ENCODE results near the gene MYF5. TPM values are rescaled to one million over a fixed set of nuclear protein-coding genes. Genes with fewer than 3 reads are reported as not detected.

MYF5 gene
- total RNA-seq, 4 donors from 2014 or later: not detected

DNA sequence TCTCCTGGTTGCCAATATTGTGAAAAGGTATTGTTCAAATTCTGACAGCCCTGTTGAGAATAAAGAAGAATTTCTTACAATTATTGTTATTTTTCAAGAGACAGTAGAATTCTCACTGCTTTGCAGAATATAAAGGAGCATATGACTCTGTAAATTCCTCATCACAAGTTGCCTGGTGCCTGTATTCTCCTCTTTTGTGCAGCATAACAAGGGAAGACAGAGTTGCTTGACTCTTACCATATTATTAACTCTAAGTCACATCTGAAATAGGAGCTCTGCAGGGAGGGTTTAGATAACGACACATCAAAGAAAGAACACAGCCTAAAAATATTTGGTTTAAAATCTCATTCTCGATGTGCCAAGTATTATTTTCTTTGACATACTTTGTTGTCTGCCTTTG, 31.1 kb downstream of the MYF5 start:
- Histone ChIP-seq H3K36me3 (no peaks in the 10 kb centered on the region), H3K9me3 (no peaks in the 10 kb centered on the region), H3K4me3 (no peak overlapping the region), H3K27ac (no peak overlapping the region), H3K4me1 (no peaks in the 10 kb centered on the region), H3K27me3 (no peaks in the 10 kb centered on the region)
- TF ChIP-seq POLR2A (IDR thresholded peaks at IDR 0.05): no peak
- no peak for TF ChIP-seq EP300 (IDR thresholded peaks at IDR 0.05)
- TF ChIP-seq, protein P1, sequence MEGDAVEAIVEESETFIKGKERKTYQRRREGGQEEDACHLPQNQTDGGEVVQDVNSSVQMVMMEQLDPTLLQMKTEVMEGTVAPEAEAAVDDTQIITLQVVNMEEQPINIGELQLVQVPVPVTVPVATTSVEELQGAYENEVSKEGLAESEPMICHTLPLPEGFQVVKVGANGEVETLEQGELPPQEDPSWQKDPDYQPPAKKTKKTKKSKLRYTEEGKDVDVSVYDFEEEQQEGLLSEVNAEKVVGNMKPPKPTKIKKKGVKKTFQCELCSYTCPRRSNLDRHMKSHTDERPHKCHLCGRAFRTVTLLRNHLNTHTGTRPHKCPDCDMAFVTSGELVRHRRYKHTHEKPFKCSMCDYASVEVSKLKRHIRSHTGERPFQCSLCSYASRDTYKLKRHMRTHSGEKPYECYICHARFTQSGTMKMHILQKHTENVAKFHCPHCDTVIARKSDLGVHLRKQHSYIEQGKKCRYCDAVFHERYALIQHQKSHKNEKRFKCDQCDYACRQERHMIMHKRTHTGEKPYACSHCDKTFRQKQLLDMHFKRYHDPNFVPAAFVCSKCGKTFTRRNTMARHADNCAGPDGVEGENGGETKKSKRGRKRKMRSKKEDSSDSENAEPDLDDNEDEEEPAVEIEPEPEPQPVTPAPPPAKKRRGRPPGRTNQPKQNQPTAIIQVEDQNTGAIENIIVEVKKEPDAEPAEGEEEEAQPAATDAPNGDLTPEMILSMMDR (IDR thresholded peaks at IDR 0.05): no peak
- 36% methylated on average over 2 of the region's 2 CpGs for WGBS, 2 donors
- no peak for DNase-seq (ENCODE audit: low spot score in 2 of 2)

DNA sequence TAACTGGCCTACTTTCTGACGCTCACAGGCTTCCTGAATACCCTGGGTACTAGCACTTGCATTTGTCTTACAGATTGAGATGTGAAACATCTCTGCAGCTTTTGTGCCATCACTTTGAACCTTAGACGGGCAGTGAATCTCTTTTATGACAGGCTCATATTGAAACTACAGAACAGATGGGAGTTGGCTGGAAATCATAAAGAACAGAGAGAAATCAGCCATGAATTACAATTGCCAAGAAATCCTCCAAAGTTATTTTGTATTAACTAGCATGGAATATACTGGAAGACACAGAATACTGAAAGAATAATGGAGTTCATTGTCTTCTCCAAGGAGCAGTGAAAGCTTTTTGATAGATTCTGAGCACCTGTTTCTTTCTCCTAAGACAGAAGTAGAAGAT, 32.7 kb downstream of the MYF5 start:
- no peak for DNase-seq (ENCODE audit: low spot score in 2 of 2)
- Histone ChIP-seq H3K36me3 (no peaks in the 10 kb centered on the region), H3K27me3 (no peaks in the 10 kb centered on the region), H3K4me1 (no peaks in the 10 kb centered on the region), H3K27ac (no peak overlapping the region), H3K4me3 (no peak overlapping the region), H3K9me3 (no peaks in the 10 kb centered on the region)
- 61 to 65% methylated on average over 2 of the region's 2 CpGs for WGBS, 2 donors
- no peak for TF ChIP-seq EP300 (IDR thresholded peaks at IDR 0.05)
- no peak for TF ChIP-seq POLR2A (IDR thresholded peaks at IDR 0.05)
- TF ChIP-seq, protein P1 (IDR thresholded peaks at IDR 0.05): no peak

DNA sequence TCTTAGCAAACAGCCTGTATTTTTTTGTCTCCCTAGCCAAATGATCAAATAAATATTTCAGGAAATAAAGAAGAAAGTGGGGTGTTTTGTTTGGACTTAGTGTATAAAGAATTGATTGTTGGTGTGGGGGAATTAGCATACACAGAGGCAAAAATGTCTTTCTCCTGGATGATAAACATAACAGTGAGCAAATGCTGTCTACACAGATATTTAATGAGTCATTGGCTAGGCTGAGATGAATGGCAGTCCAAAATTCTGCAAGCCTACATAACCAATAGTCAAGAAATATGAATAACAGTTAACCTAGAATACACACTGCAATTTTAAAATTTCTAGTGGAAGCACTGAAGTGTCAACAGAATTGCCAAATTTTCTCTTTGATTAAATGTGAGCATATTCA, 35.8 kb downstream of the MYF5 start:
- no peaks in the 10 kb centered on the region for H3K4me1 ChIP-seq

DNA sequence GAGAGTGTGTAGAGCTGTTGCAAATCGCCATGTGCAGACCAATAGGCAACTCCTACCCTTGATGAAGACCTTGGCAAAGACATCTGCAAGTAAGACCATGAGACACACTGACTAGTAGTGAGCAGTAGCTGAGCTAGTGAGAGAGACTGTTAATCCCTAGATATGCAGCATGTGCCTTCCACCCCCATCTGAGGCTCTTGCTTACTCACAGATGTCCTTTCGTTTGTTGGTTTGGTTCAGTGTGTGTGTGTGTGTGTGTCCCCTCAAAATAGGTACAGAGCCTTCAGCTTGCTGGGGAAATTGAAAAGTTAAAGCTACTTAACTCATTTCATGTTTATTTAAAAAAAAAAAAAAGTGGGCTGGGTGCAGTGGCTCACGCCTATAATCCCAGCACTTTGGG, 37.6 kb downstream of the MYF5 start:
- 92 to 96% methylated on average over 3 of the region's 3 CpGs for WGBS, 2 donors
- TF ChIP-seq POLR2A (IDR thresholded peaks at IDR 0.05) (no peak), EP300 (IDR thresholded peaks at IDR 0.05) (no peak)
- TF ChIP-seq, protein P1 (IDR thresholded peaks at IDR 0.05): no peak
- no peak for DNase-seq (ENCODE audit: low spot score in 2 of 2)

More for the DNA sequence above, 35.8 kb downstream of the MYF5 start:
- no peaks in the 10 kb centered on the region for H3K36me3 ChIP-seq
- no peaks in the 10 kb centered on the region for H3K27me3 ChIP-seq
- H3K27ac ChIP-seq: no peak overlapping the region
- TF ChIP-seq EP300 (IDR thresholded peaks at IDR 0.05) (no peak), POLR2A (IDR thresholded peaks at IDR 0.05) (no peak)
- TF ChIP-seq, protein P1 (IDR thresholded peaks at IDR 0.05): no peak
- H3K9me3 ChIP-seq: no peaks in the 10 kb centered on the region
- DNase-seq (ENCODE audit: low spot score in 2 of 2): no peak
- H3K4me3 ChIP-seq: no peak overlapping the region

DNA sequence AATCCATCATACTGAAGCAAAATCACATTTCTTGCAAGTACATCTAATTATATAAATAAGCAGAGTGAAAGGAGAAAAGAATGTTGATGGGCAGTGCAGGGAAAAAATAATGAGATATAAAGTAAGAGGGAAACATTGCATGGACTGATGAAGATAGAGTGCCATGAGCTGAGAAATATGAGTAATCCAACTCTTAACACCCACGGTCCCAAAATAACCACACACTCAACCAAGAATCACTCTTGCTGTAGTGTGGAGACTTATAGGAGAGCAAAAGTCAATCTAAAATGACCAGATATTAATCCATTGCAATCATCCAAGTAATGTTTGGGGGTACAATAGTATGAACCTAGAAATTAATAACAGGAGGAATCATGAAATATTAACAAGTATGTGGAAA, 40.2 kb downstream of the MYF5 start:
- 72 to 91% methylated on average over 1 of the region's 1 CpG for WGBS, 2 donors
- DNase-seq (ENCODE audit: low spot score in 2 of 2): no peak
- no peak overlapping the region for H3K4me3 ChIP-seq
- TF ChIP-seq, protein P1 (IDR thresholded peaks at IDR 0.05): no peak
- TF ChIP-seq POLR2A (IDR thresholded peaks at IDR 0.05): no peak
- TF ChIP-seq EP300 (IDR thresholded peaks at IDR 0.05): no peak
- H3K4me1 ChIP-seq: no peaks in the 10 kb centered on the region
- H3K36me3 ChIP-seq: no peaks in the 10 kb centered on the region
- H3K9me3 ChIP-seq: no peaks in the 10 kb centered on the region
- H3K27ac ChIP-seq: no peak overlapping the region
- H3K27me3 ChIP-seq: no peaks in the 10 kb centered on the region

More for the DNA sequence above, 37.6 kb downstream of the MYF5 start:
- Histone ChIP-seq H3K4me1 (no peaks in the 10 kb centered on the region), H3K36me3 (no peaks in the 10 kb centered on the region), H3K4me3 (no peak overlapping the region), H3K27ac (no peak overlapping the region), H3K9me3 (no peaks in the 10 kb centered on the region), H3K27me3 (no peaks in the 10 kb centered on the region)
